Hepatocyte (in vitro differentiated cells): ENCODE data around the gene GRID1. TPM values are rescaled to one million over a fixed set of nuclear protein-coding genes. Genes with fewer than 3 reads are reported as not detected.

Source experiments
- DNase-seq: peaks from one replicate; pipeline ENCODE4 v3.0.0-alpha.2; 2016; ENCODE audit warnings: low spot score
- H2AFZ ChIP-seq: fragments of 200-600 bp; sonication (generic); 2 replicates; pipeline ENCODE4 v1.6.0; 2016; ENCODE audit warnings: antibody characterized with exemption, mild to moderate bottlenecking
- H3K27ac ChIP-seq: fragments of 200-600 bp; sonication (generic); 2 replicates; pipeline ENCODE4 v1.5.1; 2016; ENCODE audit warnings: mild to moderate bottlenecking
- H3K27me3 ChIP-seq: fragments of 200-600 bp; sonication (generic); 2 replicates; pipeline ENCODE4 v1.6.1; 2016
- H3K36me3 ChIP-seq: fragments of 200-600 bp; sonication (generic); replicated peaks from 2 replicates; pipeline ENCODE4 v1.5.1; 2016; ENCODE audit warnings: low read depth; ENCODE audit not compliant: insufficient read depth
- H3K4me1 ChIP-seq: fragments of 200-600 bp; sonication (generic); 2 replicates; pipeline ENCODE4 v1.5.1; 2016; ENCODE audit warnings: mild to moderate bottlenecking, moderate library complexity; ENCODE audit not compliant: insufficient read depth
- H3K4me2 ChIP-seq: fragments of 200-600 bp; sonication (generic); 2 replicates; pipeline ENCODE4 v1.6.0; 2016
- H3K4me3 ChIP-seq: fragments of 200-600 bp; sonication (generic); 2 replicates; pipeline ENCODE4 v1.5.1; 2016; ENCODE audit warnings: mild to moderate bottlenecking
- H3K79me2 ChIP-seq: fragments of 200-600 bp; sonication (generic); 2 replicates; pipeline ENCODE4 v1.6.0; 2017; ENCODE audit warnings: mild to moderate bottlenecking
- H3K9me2 ChIP-seq: fragments of 200-600 bp; sonication (generic); replicated peaks from 2 replicates; pipeline ENCODE4 v1.6.0; 2017; ENCODE audit warnings: mild to moderate bottlenecking; ENCODE audit not compliant: insufficient read depth
- H3K9me3 ChIP-seq: fragments of 200-600 bp; sonication (generic); 2 replicates; pipeline ENCODE4 v1.5.1; 2016; ENCODE audit warnings: low read depth, mild to moderate bottlenecking
- H4K20me1 ChIP-seq: fragments of 200-600 bp; sonication (generic); 2 replicates; pipeline ENCODE4 v1.6.0; 2016; ENCODE audit warnings: mild to moderate bottlenecking; ENCODE audit not compliant: insufficient read depth, poor library complexity, severe bottlenecking
- EZH2 ChIP-seq: fragments of 200-600 bp; sonication (generic); IDR thresholded peaks from 2 replicates; pipeline ENCODE4 v1.6.1; 2016; ENCODE audit warnings: antibody characterized with exemption, mild to moderate bottlenecking, borderline replicate concordance
- EZH2phosphoT487 ChIP-seq: fragments of 200-600 bp; sonication (generic); IDR thresholded peaks from one replicate; pipeline ENCODE4 v1.6.1; 2018; ENCODE audit warnings: antibody characterized with exemption, mild to moderate bottlenecking, low read depth, moderate library complexity; ENCODE audit not compliant: unreplicated experiment, severe bottlenecking
- WGBS: methylation state at CpG from one replicate; pipeline ENCODE4 v1.1.6; 2016; ENCODE audit warnings: low lambda C conversion rate; ENCODE audit errors: missing lambda C conversion rate; 5-methylcytosine and 5-hydroxymethylcytosine counted together
- polyA plus RNA-seq: library from polyadenylated mRNA; unstranded; fragments of >200 nt; fragmentation: Nextera tagmentation; extraction: Ambion mirVana; gene quantifications from 2 replicates; pipeline ENCODE4 v1.2.1, GENCODE V29; 2016
- total RNA-seq: library from RNA; depleted of rRNA; stranded (reverse); fragments of >200 nt; gene quantifications from 2 replicates; pipeline ENCODE4 v1.2.3, GENCODE V29; 2014
- TF ChIP-seq, protein P1 (sequence below): fragments of 200-600 bp; sonication (generic); IDR thresholded peaks from 2 replicates; pipeline ENCODE4 v1.5.1; 2016; ENCODE audit warnings: antibody characterized with exemption, mild to moderate bottlenecking; ENCODE audit not compliant: poor library complexity

The GRID1 gene
- total and polyA plus RNA-seq, 2 experiments from 2014 or later, result 0.07 to 0.37 TPM

DNA sequence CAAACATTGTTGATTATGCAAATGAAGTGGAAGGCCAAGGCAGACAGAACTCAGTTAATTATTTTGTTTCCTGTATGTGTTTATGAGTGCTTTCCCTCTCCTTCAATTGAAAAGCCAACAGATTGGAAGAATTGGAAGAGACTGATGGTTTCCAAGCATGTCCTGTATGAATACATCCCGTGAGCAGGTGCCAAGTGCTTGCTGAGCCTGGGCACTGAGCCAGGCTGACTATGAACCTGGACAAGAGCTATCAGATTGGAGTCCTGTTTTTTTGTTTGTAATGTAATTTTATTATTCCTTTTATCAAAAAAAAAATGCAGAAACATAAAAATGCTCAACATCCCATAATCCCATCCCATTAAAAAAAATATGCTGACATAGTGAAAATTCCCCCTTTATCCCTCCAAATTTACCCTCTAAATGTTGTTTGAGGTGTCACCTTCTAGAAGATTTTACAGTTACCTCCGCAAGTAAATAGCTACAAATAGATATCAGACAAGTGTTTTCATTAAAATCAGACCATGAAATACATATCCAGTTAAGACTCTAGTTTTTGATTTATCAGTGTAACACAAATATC is 449.5 kb downstream of the GRID1 start:
- H3K9me3 ChIP-seq, result no peaks in the 10 kb centered on the region
- H3K36me3 ChIP-seq, result no peaks in the 10 kb centered on the region
- no peak for DNase-seq
- WGBS, result 76% methylated on average over 2 of the region's 2 CpGs
- no peaks in the 10 kb centered on the region for H3K79me2 ChIP-seq
- no peak overlapping the region for H2AFZ ChIP-seq
- no peak overlapping the region for H3K27ac ChIP-seq
- no peak overlapping the region for H3K4me3 ChIP-seq
- no peaks in the 10 kb centered on the region for H4K20me1 ChIP-seq
- H3K9me2 ChIP-seq, result no peaks in the 10 kb centered on the region
- no peak overlapping the region for H3K4me2 ChIP-seq
- H3K4me1 ChIP-seq, result peaks cover 11% of the 10 kb centered on the region
- no peak for TF ChIP-seq EZH2phosphoT487
- no peak for TF ChIP-seq EZH2
- TF ChIP-seq, protein P1, sequence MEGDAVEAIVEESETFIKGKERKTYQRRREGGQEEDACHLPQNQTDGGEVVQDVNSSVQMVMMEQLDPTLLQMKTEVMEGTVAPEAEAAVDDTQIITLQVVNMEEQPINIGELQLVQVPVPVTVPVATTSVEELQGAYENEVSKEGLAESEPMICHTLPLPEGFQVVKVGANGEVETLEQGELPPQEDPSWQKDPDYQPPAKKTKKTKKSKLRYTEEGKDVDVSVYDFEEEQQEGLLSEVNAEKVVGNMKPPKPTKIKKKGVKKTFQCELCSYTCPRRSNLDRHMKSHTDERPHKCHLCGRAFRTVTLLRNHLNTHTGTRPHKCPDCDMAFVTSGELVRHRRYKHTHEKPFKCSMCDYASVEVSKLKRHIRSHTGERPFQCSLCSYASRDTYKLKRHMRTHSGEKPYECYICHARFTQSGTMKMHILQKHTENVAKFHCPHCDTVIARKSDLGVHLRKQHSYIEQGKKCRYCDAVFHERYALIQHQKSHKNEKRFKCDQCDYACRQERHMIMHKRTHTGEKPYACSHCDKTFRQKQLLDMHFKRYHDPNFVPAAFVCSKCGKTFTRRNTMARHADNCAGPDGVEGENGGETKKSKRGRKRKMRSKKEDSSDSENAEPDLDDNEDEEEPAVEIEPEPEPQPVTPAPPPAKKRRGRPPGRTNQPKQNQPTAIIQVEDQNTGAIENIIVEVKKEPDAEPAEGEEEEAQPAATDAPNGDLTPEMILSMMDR, result no peak
- H3K27me3 ChIP-seq, result no peaks in the 10 kb centered on the region

GRCh38 chr10:85916286-85916685 is 450.3 kb downstream of the GRID1 start:
- H3K27ac ChIP-seq, result no peak overlapping the region
- TF ChIP-seq EZH2, result no peak
- TF ChIP-seq, protein P1, result no peak
- no peak for TF ChIP-seq EZH2phosphoT487
- no peaks in the 10 kb centered on the region for H3K79me2 ChIP-seq
- no peaks in the 10 kb centered on the region for H3K36me3 ChIP-seq
- H2AFZ ChIP-seq, result no peak overlapping the region
- no peaks in the 10 kb centered on the region for H3K9me3 ChIP-seq
- no peak for DNase-seq
- H3K4me1 ChIP-seq, result peaks cover 11% of the 10 kb centered on the region
- no peaks in the 10 kb centered on the region for H4K20me1 ChIP-seq
- WGBS, result 28% methylated on average over 5 of the region's 5 CpGs
- H3K27me3 ChIP-seq, result no peaks in the 10 kb centered on the region
- H3K4me2 ChIP-seq, result no peak overlapping the region
- H3K9me2 ChIP-seq, result no peaks in the 10 kb centered on the region
- H3K4me3 ChIP-seq, result no peak overlapping the region

DNA sequence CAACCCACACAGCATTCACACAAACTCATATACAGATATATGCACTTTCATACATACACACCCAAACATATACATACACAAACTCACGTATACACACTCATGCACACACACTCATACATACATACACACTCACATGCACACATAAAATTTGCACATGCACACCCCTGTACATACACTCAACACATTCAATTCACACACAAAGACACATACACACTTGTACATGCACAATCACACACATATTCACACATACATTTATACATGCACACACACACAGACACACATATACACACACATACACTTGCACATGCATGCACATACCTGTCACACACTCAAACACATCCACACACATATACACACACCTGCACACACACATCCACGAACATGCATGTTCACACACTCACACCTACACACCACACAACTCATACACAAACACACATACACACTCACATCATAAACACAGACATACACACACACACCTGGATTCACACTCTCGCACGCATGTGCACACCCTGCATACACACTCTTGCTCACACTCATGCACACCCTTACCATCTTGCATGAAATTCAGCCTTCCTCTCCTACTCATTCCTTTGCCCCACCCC is 451.2 kb downstream of the GRID1 start:
- Histone ChIP-seq H2AFZ (no peak overlapping the region), H3K27ac (no peak overlapping the region), H3K4me2 (no peak overlapping the region), H3K79me2 (no peaks in the 10 kb centered on the region), H3K9me3 (no peaks in the 10 kb centered on the region), H4K20me1 (no peaks in the 10 kb centered on the region), H3K4me1 (peaks cover 11% of the 10 kb centered on the region), H3K4me3 (no peak overlapping the region), H3K9me2 (no peaks in the 10 kb centered on the region), H3K27me3 (no peaks in the 10 kb centered on the region), H3K36me3 (no peaks in the 10 kb centered on the region)
- WGBS, result 96% methylated on average over 4 of the region's 4 CpGs
- TF ChIP-seq EZH2 (no peak), EZH2phosphoT487 (no peak)
- TF ChIP-seq, protein P1, result no peak
- DNase-seq, result no peak
